H1 (cell line): ENCODE results near the gene USP43. TPM values are rescaled to one million over a fixed set of nuclear protein-coding genes. Genes with fewer than 3 reads are reported as not detected.

Source experiments
- CTCF ChIA-PET: fragments of 300-600 bp; sonication (Branson Sonifier 250); formaldehyde crosslinking; loops from one replicate; lab custom pipeline; 2021; ENCODE audit not compliant: partially characterized antibody; lab: Charles Lee
- POLR2A ChIA-PET: fragments of 300-600 bp; sonication (Branson Sonifier 250); formaldehyde crosslinking; loops from one replicate; lab custom pipeline; 2021; ENCODE audit warnings: inconsistent platforms; ENCODE audit not compliant: partially characterized antibody; lab: Charles Lee
- DNase-seq, 2 experiments: peaks; one replicate each; pipeline versions ENCODE4 v3.0.0 to v3.0.0-alpha.2; 2010 to 2022; ENCODE audit warnings: low spot score in 2 of 2, low read depth in 1 of 2, mixed read lengths in 1 of 2
- FAIRE-seq: peaks from 2 replicates; lab custom pipeline; 2011; peaks lifted over from hg19 to GRCh38; lab: Jason Lieb, UNC
- H2AFZ ChIP-seq: 2 replicates; pipeline ENCODE4 v1.8.1; 2012; ENCODE audit warnings: low read length, inconsistent platforms
- H2AK5ac ChIP-seq: 2 replicates; pipeline ENCODE4 v1.6.1; 2013; ENCODE audit warnings: low read depth, low read length
- H2BK120ac ChIP-seq: replicated peaks from 2 replicates; pipeline ENCODE3; 2013; ENCODE audit warnings: low read depth, low read length, inconsistent platforms
- H2BK12ac ChIP-seq: 2 replicates; pipeline ENCODE4 v1.6.1; 2013; ENCODE audit warnings: low read depth, low read length
- H2BK15ac ChIP-seq: 2 replicates; pipeline ENCODE4 v1.6.1; 2013; ENCODE audit warnings: low read length
- H2BK20ac ChIP-seq: 2 replicates; pipeline ENCODE4 v1.6.1; 2013; ENCODE audit warnings: low read length
- H2BK5ac ChIP-seq: 2 replicates; pipeline ENCODE4 v1.6.1; 2013; ENCODE audit warnings: low read depth, low read length
- H3K14ac ChIP-seq: 2 replicates; pipeline ENCODE4 v1.6.1; 2013; ENCODE audit warnings: inconsistent platforms; ENCODE audit not compliant: insufficient read length
- H3K18ac ChIP-seq: 2 replicates; pipeline ENCODE4 v1.6.1; 2013; ENCODE audit warnings: low read length; ENCODE audit errors: extremely low read depth
- H3K23ac ChIP-seq: 2 replicates; pipeline ENCODE4 v1.6.1; 2013; ENCODE audit warnings: inconsistent platforms; ENCODE audit not compliant: insufficient read length
- H3K23me2 ChIP-seq: 2 replicates; pipeline ENCODE4 v1.6.1; 2013; ENCODE audit warnings: low read depth, low read length
- H3K27ac ChIP-seq: 2 replicates; pipeline ENCODE4 v1.6.1; 2011; ENCODE audit warnings: low read depth, low read length, inconsistent platforms
- H3K27me3 ChIP-seq, 4 experiments: replicated peaks in 1 of 4; 1 replicate in 1 of 4; 2 replicates in 3 of 4; pipeline versions ENCODE4 v1.6.1 to v1.8.1; 2011 to 2013; ENCODE audit warnings: low read length in 3 of 4, mild to moderate bottlenecking in 3 of 4, inconsistent platforms in 2 of 4, mixed read lengths in 2 of 4, moderate library complexity in 1 of 4; ENCODE audit not compliant: control insufficient read depth in 3 of 4, insufficient read depth in 3 of 4; ENCODE audit errors: extremely low read depth in 1 of 4
- H3K36me3 ChIP-seq, 4 experiments: 2 replicates each; pipeline versions ENCODE4 v1.6.1 to v1.8.1; 2011 to 2013; ENCODE audit warnings: mild to moderate bottlenecking in 4 of 4, low read length in 3 of 4, moderate library complexity in 2 of 4, control low read depth in 1 of 4, inconsistent platforms in 1 of 4; ENCODE audit not compliant: insufficient read depth in 4 of 4, control insufficient read depth in 2 of 4
- H3K4ac ChIP-seq: replicated peaks from 2 replicates; pipeline ENCODE3; 2013; ENCODE audit warnings: low read length, low read depth, mixed read lengths, inconsistent platforms; ENCODE audit not compliant: insufficient read length
- H3K4me1 ChIP-seq, 4 experiments: replicated peaks in 1 of 4; 1 replicate in 1 of 4; 2 replicates in 3 of 4; pipeline versions ENCODE4 v1.6.1 to v1.8.1; 2011 to 2013; ENCODE audit warnings: low read length in 3 of 4, inconsistent platforms in 2 of 4, mixed read lengths in 1 of 4; ENCODE audit not compliant: insufficient read depth in 4 of 4, control insufficient read depth in 3 of 4
- H3K4me2 ChIP-seq, 2 experiments: 2 replicates each; pipeline versions ENCODE4 v1.6.1 to v1.8.1; 2011 to 2013; ENCODE audit warnings: low read depth in 2 of 2, low read length in 2 of 2, control low read depth in 1 of 2, inconsistent platforms in 1 of 2, mild to moderate bottlenecking in 1 of 2; ENCODE audit not compliant: insufficient read depth in 1 of 2
- H3K4me3 ChIP-seq, 4 experiments: fragments of 200-600, 300-600 bp in 1 of 4; sonication (generic), shearing (Covaris generic), sonication (Bioruptor Twin) in 1 of 4; 2 replicates each; pipeline versions ENCODE4 v1.5.1 to v1.8.1; 2011 to 2016; ENCODE audit warnings: low read length in 4 of 4, low read depth in 3 of 4, control low read depth in 2 of 4, inconsistent platforms in 2 of 4, mild to moderate bottlenecking in 2 of 4, mixed read lengths in 1 of 4, moderate library complexity in 1 of 4; ENCODE audit not compliant: insufficient read depth in 2 of 4; ENCODE audit errors: extremely low read depth in 1 of 4
- H3K56ac ChIP-seq: replicated peaks from 2 replicates; pipeline ENCODE3; 2013; ENCODE audit warnings: low read depth, mild to moderate bottlenecking, mixed read lengths, low read length, inconsistent platforms; ENCODE audit not compliant: insufficient read length
- H3K79me1 ChIP-seq: 2 replicates; pipeline ENCODE4 v1.6.1; 2013; ENCODE audit warnings: low read depth, low read length, control low read depth
- H3K79me2 ChIP-seq, 2 experiments: 2 replicates each; pipeline versions ENCODE4 v1.6.1 to v1.8.1; 2012 to 2013; ENCODE audit warnings: low read length in 2 of 2, mild to moderate bottlenecking in 2 of 2, inconsistent platforms in 1 of 2; ENCODE audit not compliant: insufficient read depth in 2 of 2, control insufficient read depth in 1 of 2
- H3K9ac ChIP-seq, 4 experiments: replicated peaks in 1 of 4; 1 replicate in 1 of 4; 2 replicates in 3 of 4; pipeline versions ENCODE4 v1.6.1 to v1.8.1; 2011 to 2013; ENCODE audit warnings: low read depth in 3 of 4, low read length in 3 of 4, control low read depth in 2 of 4, mild to moderate bottlenecking in 2 of 4, moderate library complexity in 2 of 4, inconsistent platforms in 1 of 4; ENCODE audit errors: extremely low read depth in 1 of 4
- H3K9me3 ChIP-seq, 2 experiments: 2 replicates each; pipeline versions ENCODE4 v1.6.1 to v1.8.1; 2012 to 2013; ENCODE audit warnings: mild to moderate bottlenecking in 2 of 2, moderate library complexity in 2 of 2, control low read depth in 1 of 2, inconsistent platforms in 1 of 2, low read depth in 1 of 2, low read length in 1 of 2, mixed read lengths in 1 of 2; ENCODE audit not compliant: insufficient read depth in 2 of 2
- H4K20me1 ChIP-seq, 2 experiments: replicated peaks in 1 of 2; 2 replicates each; pipeline versions ENCODE3 to v1.8.1; 2011 to 2013; ENCODE audit warnings: inconsistent platforms in 2 of 2, low read length in 2 of 2, mild to moderate bottlenecking in 1 of 2; ENCODE audit not compliant: insufficient read depth in 2 of 2, control insufficient read depth in 1 of 2
- H4K5ac ChIP-seq: 2 replicates; pipeline ENCODE4 v1.6.1; 2013; ENCODE audit warnings: low read length, low read depth, mixed read lengths, inconsistent platforms; ENCODE audit not compliant: insufficient read length
- H4K8ac ChIP-seq: 2 replicates; pipeline ENCODE4 v1.8.0; 2013; ENCODE audit warnings: mild to moderate bottlenecking, moderate library complexity, low read length, inconsistent platforms; ENCODE audit not compliant: insufficient read depth; ENCODE audit errors: extremely low read depth
- H4K91ac ChIP-seq: replicated peaks from 2 replicates; pipeline ENCODE3; 2013; ENCODE audit warnings: low read length, mixed read lengths, inconsistent platforms; ENCODE audit not compliant: insufficient read length
- CTBP2 ChIP-seq: IDR thresholded peaks from 2 replicates; pipeline ENCODE4 v1.7.0; 2011; ENCODE audit warnings: borderline replicate concordance, mild to moderate bottlenecking, moderate library complexity, mixed read lengths, low read length; ENCODE audit not compliant: insufficient read depth, insufficient read length
- HDAC6 ChIP-seq: IDR thresholded peaks from one replicate; pipeline ENCODE4 v1.7.1; 2012; ENCODE audit warnings: low read depth, mild to moderate bottlenecking, inconsistent platforms, low read length, moderate library complexity
- JUN ChIP-seq: IDR thresholded peaks from 2 replicates; pipeline ENCODE4 v1.6.1; 2011; ENCODE audit warnings: low read depth, mild to moderate bottlenecking, improper control_type of control experiment, low read length
- POLR2A ChIP-seq, 2 experiments: IDR thresholded peaks; 1 replicate in 1 of 2; 2 replicates in 1 of 2; pipeline ENCODE4 v1.6.1; 2011; ENCODE audit warnings: low read depth in 2 of 2, low read length in 2 of 2, mild to moderate bottlenecking in 2 of 2; ENCODE audit errors: control extremely low read depth in 1 of 2
- SIRT6 ChIP-seq: IDR thresholded peaks from one replicate; pipeline ENCODE4 v1.7.1; 2012; ENCODE audit warnings: low read length, inconsistent platforms
- WGBS, 2 experiments: shearing (Covaris generic) in 1 of 2; methylation state at CpG; one replicate each; pipeline versions ENCODE4 v1.1.6 to v1.1.7; 2013 to 2015; ENCODE audit warnings: low lambda C conversion rate in 2 of 2, mixed read lengths in 2 of 2, inconsistent platforms in 1 of 2, low coverage in 1 of 2, missing lambda C conversion rate in 1 of 2; ENCODE audit not compliant: insufficient replicate concordance in 2 of 2, insufficient coverage in 1 of 2, insufficient read length in 1 of 2; ENCODE audit errors: extremely low coverage in 1 of 2, missing lambda C conversion rate in 1 of 2; 5-methylcytosine and 5-hydroxymethylcytosine counted together
- polyA plus RNA-seq, 7 experiments: library from polyadenylated mRNA; depleted of rRNA in 3 of 7; stranded (reverse) in 5 of 7; unstranded in 2 of 7; fragments of >200 nt in 5 of 7; fragments of 200-250 nt in 2 of 7; gene quantifications; 1 replicate in 5 of 7; 2 replicates in 1 of 7; 4 replicates in 1 of 7; pipeline versions ENCODE4 v1.2.1 to v1.2.3, GENCODE V29; 2011 to 2013; ENCODE audit warnings: missing spikeins in 2 of 7, mixed read lengths in 2 of 7
- total RNA-seq: library from RNA; stranded (reverse); fragmentation: NEBNext Ultra II Directional; extraction: Animal tissue kit (Norgen Biotek cat#: 25700); gene quantifications from 2 replicates; pipeline ENCODE4 v1.2.1, GENCODE V29; 2021

Gene USP43
- total and polyA plus RNA-seq, 2 of the 8 experiments (the other 6 are each of a cell fraction or from before 2014, with no cell fraction given): 3.0 to 7.2 TPM

DNA sequence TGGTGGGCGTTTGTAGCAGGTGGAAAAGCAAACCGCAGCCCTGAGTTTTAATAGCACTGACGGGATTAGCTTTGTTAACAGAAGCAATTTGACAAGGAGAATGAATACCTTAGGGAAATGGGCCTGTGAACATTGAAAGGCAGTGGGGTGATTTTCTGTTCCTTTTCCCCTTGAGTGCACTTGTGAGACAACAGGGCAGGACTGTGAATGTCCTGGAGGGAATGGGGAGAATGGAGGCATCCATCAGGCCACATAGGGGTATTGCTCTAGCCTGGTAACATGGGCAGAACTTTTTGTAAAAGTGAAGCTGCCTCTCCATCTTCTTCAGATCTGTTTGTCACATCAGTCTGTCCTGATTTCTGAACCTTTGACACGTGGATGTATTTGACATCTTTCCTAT, 26.2 kb downstream of the USP43 start:
- TF ChIP-seq CTBP2: no peak
- TF ChIP-seq HDAC6: no peak
- TF ChIP-seq POLR2A (IDR thresholded peaks at IDR 0.05; ENCODE audit: control extremely low read depth in 1 of 2, low read depth in 2 of 2, low read length in 2 of 2): no peak
- TF ChIP-seq JUN: no peak
- TF ChIP-seq SIRT6: no peak
- no peak for DNase-seq
- Histone ChIP-seq H3K4me2 (no peak overlapping the region), H3K27me3 (no peaks in the 10 kb centered on the region), H4K8ac (no peak overlapping the region), H3K4me1 (peaks cover 0 to 5% (median under 1%) of the 10 kb centered on the region in 4 experiments; a peak in 3 of 7 replicates), H2AFZ (no peak overlapping the region), H3K79me1 (no peaks in the 10 kb centered on the region), H2BK12ac (no peak overlapping the region), H3K9ac (no peak overlapping the region), H3K4ac (no peak overlapping the region), H4K5ac (no peak overlapping the region), H2AK5ac (no peak overlapping the region), H3K9me3 (no peaks in the 10 kb centered on the region), H3K18ac (no peak overlapping the region), H3K4me3 (no peak overlapping the region), H3K14ac (no peak overlapping the region), H4K91ac (no peak overlapping the region), H2BK120ac (no peak overlapping the region), H3K23me2 (no peaks in the 10 kb centered on the region), H4K20me1 (peaks cover 0 to 3% of the 10 kb centered on the region in 2 experiments), H3K79me2 (no peaks in the 10 kb centered on the region), H2BK5ac (no peak overlapping the region), H2BK15ac (no peak overlapping the region), H3K36me3 (peaks cover 0 to 2% (median 0%) of the 10 kb centered on the region in 4 experiments; a peak in 1 of 8 replicates), H3K23ac (no peak overlapping the region), H3K56ac (no peak overlapping the region), H2BK20ac (no peak overlapping the region), H3K27ac (no peak overlapping the region)
- no peak for FAIRE-seq
- WGBS, 2 experiments: 88% methylated on average over 4 of the region's 4 CpGs; no CpG with 5 or more reads in 1 of the 2 experiments
- ChIA-PET CTCF (no interaction called here), POLR2A (no interaction called here)
